ENCODE results near the gene GRID1. TPM values are rescaled to one million over a fixed set of nuclear protein-coding genes. Genes with fewer than 3 reads are reported as not detected.

GRID1 gene
- total and polyA plus RNA-seq, 11 donors = 0.69 to 3.4 (median 1.6) TPM

GRCh38 chr10:86104611-86105145, 261.9 kb downstream of the GRID1 start:
- no peaks in the 10 kb centered on the region for H3K27me3 ChIP-seq
- H3K9me3 ChIP-seq = no peaks in the 10 kb centered on the region
- TF ChIP-seq CTCF (IDR thresholded peaks at IDR 0.05) = no peak
- no peak for TF ChIP-seq POLR2A (IDR thresholded peaks at IDR 0.05)
- H3K36me3 ChIP-seq = no peaks in the 10 kb centered on the region
- H3K27ac ChIP-seq = no peak overlapping the region
- ATAC-seq = no peak
- H3K4me1 ChIP-seq = no peaks in the 10 kb centered on the region
- no peak overlapping the region for H3K4me3 ChIP-seq
- WGBS, 4 donors = 83 to 88% (median 88%) methylated on average over 7 of the region's 7 CpGs
- DNase-seq = no peak
- intact Hi-C loops (cut with DNase I) = loop anchor here in 3 of 10 donors (5.0 to 10.0 kb wide), 2 partner anchors 258 to 260 kb away; partner anchors contain the start of gene GRID1 (in 1 of the 3)

DNA sequence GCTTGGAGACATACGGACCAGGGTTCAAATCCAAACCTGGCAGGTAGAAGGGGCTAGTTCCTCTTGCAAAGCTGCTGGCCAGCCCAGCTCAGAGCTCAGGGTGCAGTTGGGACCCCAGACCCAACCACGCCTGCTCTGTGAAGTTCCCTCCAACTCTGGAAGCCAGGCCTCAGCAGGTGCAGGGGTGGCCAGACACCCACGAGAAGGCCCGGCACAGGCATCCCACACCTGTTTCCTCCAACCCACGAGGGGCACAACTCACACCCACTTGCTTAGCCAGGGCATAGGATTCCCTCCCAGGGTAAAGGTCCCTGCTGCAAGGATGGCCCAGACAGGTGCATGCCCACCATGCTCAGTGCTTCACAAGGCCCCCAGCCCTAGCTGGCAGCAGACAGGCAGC, 262.4 kb downstream of the GRID1 start:
- DNase-seq = no peak
- Histone ChIP-seq H3K36me3 (no peaks in the 10 kb centered on the region), H3K27me3 (no peaks in the 10 kb centered on the region), H3K4me1 (no peaks in the 10 kb centered on the region), H3K27ac (no peak overlapping the region), H3K4me3 (no peak overlapping the region), H3K9me3 (no peaks in the 10 kb centered on the region)
- 79 to 94% (median 88%) methylated on average over 3 to 5 of the region's 5 CpGs for WGBS, 4 donors
- no peak for ATAC-seq
- TF ChIP-seq POLR2A (IDR thresholded peaks at IDR 0.05) (no peak), CTCF (IDR thresholded peaks at IDR 0.05) (no peak)
- intact Hi-C loops (cut with DNase I) = loop anchor here in 3 of 10 donors (5.0 to 10.0 kb wide), 2 partner anchors 258 to 261 kb away; partner anchors contain the start of gene GRID1 (in 1 of the 3)

- H3K27me3 ChIP-seq = no peaks in the 10 kb centered on the region
- TF ChIP-seq POLR2A (IDR thresholded peaks at IDR 0.05) (no peak), CTCF (IDR thresholded peaks at IDR 0.05) (no peak)
- H3K27ac ChIP-seq = no peak overlapping the region
- H3K4me3 ChIP-seq = no peak overlapping the region
- no peaks in the 10 kb centered on the region for H3K4me1 ChIP-seq
- no peaks in the 10 kb centered on the region for H3K36me3 ChIP-seq
- ATAC-seq = no peak
- DNase-seq = no peak
- 60 to 77% (median 68%) methylated on average over 6 to 8 of the region's 8 CpGs for WGBS, 4 donors
- intact Hi-C loops (cut with DNase I) = loop anchor here in 3 of 10 donors (5.0 to 10.0 kb wide), 2 partner anchors 259 to 261 kb away; partner anchors contain the start of gene GRID1 (in 1 of the 3)
- no peaks in the 10 kb centered on the region for H3K9me3 ChIP-seq
Measured at GRCh38 chr10:86103391-86104101, 263.0 kb downstream of the GRID1 start.

DNA sequence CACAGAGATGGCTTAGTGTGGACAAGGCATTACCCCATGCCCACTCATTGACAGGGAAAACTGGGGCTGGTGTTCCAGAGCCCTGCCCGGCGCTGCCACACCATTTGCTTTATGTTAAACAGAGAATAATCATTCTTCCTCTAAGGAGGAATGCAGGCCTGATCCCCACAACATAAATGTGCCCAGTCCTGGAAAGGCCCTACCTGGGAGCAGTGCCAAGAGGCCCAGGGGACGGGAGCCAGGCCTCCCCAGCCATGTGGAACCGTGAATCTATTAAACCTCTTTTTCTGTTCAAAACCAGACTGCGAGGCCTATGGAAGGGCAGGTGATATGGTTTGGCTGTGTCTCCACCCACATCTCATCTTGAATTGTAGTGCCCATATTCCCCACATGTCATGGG, 264.1 kb downstream of the GRID1 start:
- intact Hi-C loops (cut with DNase I) = loop anchor here in 3 of 10 donors (5.0 to 10.0 kb wide), 2 partner anchors 260 to 262 kb away; partner anchors contain the start of gene GRID1 (in 1 of the 3)
- WGBS, 4 donors = 69 to 78% (median 75%) methylated on average over 3 to 5 of the region's 5 CpGs
- H3K36me3 ChIP-seq = no peaks in the 10 kb centered on the region
- H3K4me1 ChIP-seq = no peaks in the 10 kb centered on the region
- H3K27ac ChIP-seq = no peak overlapping the region
- no peaks in the 10 kb centered on the region for H3K9me3 ChIP-seq
- DNase-seq (no peak), ATAC-seq (no peak)
- TF ChIP-seq POLR2A (IDR thresholded peaks at IDR 0.05) (no peak), CTCF (IDR thresholded peaks at IDR 0.05) (no peak)
- no peaks in the 10 kb centered on the region for H3K27me3 ChIP-seq
- no peak overlapping the region for H3K4me3 ChIP-seq
